Measurements from ENCODE around the gene DAO.

DNA sequence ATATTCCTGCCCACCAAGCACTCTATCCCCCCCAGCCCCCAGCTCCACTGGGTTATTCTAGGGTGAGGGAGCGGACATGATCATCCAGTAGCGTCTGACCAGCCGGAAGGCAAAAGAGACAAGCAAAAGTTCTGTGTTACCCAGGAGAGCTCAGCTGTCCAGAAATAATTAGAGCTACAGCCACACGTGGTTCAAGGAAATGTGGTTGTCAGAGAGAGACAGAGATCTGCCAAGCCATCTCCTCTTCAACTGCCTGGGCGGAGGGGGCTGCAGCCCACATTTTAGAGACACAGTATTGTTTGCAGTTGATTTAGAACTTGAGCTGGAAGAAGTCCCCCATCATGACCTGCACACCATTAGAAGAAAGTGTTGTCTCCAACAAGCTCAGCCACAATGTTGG, 30.4 kb downstream of the DAO start:
- TF ChIP-seq, protein P1, sequence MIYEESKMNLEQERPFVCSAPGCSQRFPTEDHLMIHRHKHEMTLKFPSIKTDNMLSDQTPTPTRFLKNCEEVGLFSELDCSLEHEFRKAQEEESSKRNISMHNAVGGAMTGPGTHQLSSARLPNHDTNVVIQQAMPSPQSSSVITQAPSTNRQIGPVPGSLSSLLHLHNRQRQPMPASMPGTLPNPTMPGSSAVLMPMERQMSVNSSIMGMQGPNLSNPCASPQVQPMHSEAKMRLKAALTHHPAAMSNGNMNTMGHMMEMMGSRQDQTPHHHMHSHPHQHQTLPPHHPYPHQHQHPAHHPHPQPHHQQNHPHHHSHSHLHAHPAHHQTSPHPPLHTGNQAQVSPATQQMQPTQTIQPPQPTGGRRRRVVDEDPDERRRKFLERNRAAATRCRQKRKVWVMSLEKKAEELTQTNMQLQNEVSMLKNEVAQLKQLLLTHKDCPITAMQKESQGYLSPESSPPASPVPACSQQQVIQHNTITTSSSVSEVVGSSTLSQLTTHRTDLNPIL (CRISPR knock-in tag; IDR thresholded peaks at IDR 0.05; ENCODE audit: low read depth), result no peak
- no peak for TF ChIP-seq RARB (CRISPR knock-in tag; IDR thresholded peaks at IDR 0.05)
- TF ChIP-seq, protein P2, sequence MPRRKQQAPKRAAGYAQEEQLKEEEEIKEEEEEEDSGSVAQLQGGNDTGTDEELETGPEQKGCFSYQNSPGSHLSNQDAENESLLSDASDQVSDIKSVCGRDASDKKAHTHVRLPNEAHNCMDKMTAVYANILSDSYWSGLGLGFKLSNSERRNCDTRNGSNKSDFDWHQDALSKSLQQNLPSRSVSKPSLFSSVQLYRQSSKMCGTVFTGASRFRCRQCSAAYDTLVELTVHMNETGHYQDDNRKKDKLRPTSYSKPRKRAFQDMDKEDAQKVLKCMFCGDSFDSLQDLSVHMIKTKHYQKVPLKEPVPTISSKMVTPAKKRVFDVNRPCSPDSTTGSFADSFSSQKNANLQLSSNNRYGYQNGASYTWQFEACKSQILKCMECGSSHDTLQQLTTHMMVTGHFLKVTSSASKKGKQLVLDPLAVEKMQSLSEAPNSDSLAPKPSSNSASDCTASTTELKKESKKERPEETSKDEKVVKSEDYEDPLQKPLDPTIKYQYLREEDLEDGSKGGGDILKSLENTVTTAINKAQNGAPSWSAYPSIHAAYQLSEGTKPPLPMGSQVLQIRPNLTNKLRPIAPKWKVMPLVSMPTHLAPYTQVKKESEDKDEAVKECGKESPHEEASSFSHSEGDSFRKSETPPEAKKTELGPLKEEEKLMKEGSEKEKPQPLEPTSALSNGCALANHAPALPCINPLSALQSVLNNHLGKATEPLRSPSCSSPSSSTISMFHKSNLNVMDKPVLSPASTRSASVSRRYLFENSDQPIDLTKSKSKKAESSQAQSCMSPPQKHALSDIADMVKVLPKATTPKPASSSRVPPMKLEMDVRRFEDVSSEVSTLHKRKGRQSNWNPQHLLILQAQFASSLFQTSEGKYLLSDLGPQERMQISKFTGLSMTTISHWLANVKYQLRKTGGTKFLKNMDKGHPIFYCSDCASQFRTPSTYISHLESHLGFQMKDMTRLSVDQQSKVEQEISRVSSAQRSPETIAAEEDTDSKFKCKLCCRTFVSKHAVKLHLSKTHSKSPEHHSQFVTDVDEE (CRISPR knock-in tag; IDR thresholded peaks at IDR 0.05), result no peak
- TF ChIP-seq ZFP3 (CRISPR knock-in tag; IDR thresholded peaks at IDR 0.05), result no peak
- TF ChIP-seq ARNTL (CRISPR knock-in tag; IDR thresholded peaks at IDR 0.05; ENCODE audit: borderline replicate concordance, low read depth), result no peak
- TF ChIP-seq ZNF565 (CRISPR knock-in tag; conservative IDR thresholded peaks at IDR 0.05; ENCODE audit: low read depth), result no peak
- no peak for TF ChIP-seq TOX (CRISPR knock-in tag; IDR thresholded peaks at IDR 0.05; ENCODE audit: borderline replicate concordance)

All from SK-N-SH treated with all-trans-retinoic acid at 6 μM for 48 hours (cell line).